HG03439 (cell line): ENCODE data around the gene TMEM259.
"Not testable (repeated sequence)": the region's sequence is repeated elsewhere in the genome, so short reads cannot be mapped to it uniquely, and the experiment has no call there.

Experiments used
- ATAC-seq: cut with Tn5 transposase; IDR thresholded peaks from one replicate; pipeline ENCODE4 v1.9.1; 2021; ENCODE audit warnings: mild to moderate bottlenecking, moderate library complexity; ENCODE audit not compliant: unreplicated experiment

The TMEM259 gene

DNA sequence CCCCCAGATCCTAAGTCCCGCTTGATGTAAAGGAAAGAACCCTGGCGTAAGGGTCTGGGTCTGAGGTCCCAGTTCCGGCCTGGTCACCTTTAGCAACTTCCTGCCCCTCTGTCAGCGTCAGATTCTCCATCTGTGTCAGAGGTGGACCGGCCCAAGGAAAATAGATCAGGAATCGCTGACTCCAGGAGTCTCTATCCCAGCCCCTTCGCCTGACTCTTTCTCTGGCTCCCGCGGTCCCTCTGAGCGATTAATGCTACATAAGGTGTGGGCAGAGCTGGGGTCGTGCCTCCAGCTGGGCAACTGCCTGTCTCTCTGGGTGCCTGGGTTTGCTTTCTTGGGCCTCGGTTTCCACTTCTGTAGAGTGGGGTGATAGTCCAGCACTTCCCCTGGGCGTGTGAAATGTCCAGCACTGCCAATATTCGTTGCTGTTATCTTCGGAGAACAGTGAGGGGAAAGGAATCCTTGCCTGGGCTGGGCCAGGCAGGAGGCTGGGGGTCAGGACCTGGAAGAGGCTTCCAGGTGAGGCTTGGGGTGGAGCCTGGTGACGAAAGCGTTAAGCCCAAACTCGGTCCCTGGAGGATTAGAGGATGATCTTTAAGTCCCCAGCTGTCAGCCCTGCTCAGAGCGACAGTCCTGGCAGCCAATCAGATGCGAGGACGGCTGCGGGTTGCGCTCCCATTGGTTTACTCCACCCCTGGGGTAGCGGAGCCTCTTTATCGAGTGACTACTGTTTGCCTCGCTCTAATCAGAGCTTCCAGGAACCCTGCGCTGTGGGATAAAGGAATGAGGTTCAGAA lies 19.8 kb upstream of the TMEM259 start:
- ATAC-seq, result peak; percentile 41

DNA sequence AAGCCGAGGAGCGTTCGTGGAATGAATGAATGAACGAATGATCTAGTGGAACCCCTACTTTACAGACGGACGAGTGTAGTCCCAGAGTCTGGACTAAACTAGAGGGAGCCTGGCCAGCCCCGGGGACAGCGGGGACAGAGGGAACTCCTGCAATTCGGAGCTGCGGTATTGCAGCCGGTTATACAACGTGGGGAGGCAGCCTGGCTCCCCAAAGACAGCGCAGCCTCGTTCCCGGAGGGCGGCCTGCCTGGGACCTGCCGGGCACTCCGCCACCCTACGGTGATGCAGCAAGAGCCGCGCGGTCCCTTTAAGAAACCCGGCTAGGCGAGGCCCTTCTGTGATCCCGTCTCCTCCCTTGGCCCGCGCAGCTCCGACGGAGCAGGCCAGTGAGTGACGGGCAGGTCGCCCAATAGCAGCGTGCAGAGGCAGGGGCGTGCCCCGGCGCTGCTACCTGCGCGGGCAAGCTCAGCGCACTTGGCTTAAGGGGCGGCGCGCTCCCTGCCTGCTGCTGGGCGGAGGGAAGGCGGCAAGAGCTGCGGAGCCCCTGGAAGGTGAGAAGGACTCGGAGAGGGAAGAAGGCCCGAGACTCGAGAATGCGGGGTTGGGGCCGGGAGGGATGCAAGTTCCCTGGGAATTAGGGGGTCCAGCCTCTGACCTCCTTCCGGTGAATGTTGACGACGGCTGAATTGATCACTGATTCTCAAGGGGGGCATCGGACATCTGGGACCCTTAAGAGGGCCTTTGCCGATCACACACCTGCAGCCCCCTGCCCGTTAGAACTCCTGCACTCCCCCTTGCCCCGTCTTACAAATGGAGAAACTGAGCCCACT lies 18.9 kb upstream of the TMEM259 start, which contains the start of gene ABCA7:
Gene ABCA7 (plus strand): TSS at position 462 of the 830 bp plus-strand sequence. CDS start 1,255 bp downstream, outside the sequence.
- ATAC-seq, result peak; percentile 67

DNA sequence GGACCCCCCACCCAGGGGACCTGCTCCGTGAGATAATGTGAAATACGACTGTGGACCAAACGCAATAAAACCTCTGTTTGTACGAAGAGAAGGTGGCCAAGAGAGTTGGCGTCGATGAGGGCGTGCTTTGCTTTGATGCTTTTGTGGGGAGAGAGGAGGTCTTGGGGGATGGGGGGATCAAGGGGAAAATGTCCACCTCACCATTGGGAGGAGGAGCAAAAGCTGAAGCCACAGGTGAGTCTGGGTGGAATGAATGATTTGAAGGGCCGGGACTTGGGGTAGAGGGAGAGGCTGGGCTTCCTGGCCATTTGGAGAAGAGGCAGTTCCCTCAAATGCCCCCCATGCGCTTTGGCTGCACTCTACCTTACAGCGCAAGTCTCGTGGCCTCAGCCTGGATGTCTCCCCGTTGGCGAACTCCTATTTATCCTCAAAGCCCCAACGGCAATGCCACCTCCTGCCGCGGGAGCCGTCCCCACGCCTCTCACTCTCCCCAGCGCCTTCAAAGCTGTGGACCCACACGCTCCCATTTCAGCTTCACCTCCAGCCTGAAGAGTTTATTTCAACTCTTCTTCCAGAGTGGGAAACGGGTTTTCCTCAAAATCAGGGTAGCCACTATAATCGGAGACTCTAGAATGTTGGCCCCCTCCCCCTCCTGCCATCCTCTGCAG lies 18.2 kb upstream of the TMEM259 start:
- ATAC-seq, result no peak

DNA sequence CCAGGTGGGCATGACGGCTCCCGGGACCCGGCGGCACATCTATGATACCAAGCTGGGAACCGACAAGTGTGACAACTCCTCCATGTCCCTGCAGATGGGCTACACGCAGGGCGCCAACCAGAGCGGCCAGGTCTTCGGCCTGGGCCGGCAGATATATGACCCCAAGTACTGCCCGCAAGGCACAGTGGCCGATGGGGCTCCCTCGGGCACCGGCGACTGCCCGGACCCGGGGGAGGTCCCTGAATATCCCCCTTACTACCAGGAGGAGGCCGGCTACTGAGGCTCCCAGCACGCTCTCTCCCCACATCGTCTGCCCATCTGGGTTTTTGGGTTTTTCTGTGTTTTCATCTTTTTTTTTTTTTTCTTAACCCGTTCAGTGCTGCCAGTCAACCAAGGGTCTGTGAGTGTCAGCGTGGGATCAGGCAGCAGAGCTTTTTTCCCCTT lies 16.7 kb upstream of the TMEM259 start:
- ATAC-seq, result no peak

DNA sequence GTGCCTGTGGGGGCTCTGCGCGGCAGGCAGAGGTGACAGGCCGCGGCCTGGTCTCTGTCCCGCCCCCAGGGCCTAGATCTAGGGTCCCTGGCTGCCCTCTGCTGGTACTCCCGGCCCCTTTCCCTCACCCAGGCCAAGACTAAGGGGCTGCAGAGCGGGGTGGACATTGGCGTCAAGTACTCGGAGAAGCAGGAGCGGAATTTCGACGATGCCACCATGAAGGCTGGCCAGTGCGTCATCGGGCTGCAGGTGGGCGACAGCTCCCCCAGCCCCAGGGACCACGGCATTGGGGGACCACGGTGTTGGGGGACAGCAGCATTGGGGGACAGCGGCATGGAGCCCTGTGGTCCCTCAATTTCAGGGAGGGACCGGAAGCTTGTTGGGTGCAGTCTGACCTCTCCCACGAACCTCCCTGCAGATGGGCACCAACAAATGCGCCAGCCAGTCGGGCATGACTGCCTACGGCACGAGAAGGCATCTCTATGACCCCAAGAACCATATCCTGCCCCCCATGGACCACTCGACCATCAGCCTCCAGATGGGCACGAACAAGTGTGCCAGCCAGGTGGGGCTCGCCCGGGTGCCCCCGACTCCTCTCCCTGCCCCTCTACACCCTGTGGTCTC lies 15.2 kb upstream of the TMEM259 start:
- no peak for ATAC-seq

DNA sequence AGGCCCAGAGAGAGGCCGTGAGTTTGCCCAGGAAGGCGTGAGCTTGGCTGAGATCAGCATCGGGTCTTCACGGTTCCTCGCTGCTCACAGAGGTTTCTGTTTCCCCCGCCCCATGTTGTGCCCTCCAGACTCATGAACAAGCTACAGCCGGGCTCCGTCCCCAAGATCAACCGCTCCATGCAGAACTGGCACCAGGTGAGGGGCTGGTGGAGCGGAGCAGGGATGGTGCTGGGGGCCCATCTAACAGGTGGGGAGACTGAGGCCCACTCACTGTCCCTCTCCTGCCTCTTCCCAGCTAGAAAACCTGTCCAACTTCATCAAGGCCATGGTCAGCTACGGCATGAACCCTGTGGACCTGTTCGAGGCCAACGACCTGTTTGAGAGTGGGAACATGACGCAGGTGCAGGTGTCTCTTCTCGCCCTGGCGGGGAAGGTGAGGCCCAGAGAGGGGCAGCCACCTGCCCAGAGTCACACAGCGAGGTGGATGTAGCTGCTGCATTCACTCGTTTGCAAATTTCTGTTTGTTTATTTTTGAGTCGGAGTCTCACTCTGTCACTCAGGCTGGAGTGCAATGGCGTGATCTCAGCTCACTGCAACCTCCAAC lies 11.4 kb upstream of the TMEM259 start:
- no peak for ATAC-seq

DNA sequence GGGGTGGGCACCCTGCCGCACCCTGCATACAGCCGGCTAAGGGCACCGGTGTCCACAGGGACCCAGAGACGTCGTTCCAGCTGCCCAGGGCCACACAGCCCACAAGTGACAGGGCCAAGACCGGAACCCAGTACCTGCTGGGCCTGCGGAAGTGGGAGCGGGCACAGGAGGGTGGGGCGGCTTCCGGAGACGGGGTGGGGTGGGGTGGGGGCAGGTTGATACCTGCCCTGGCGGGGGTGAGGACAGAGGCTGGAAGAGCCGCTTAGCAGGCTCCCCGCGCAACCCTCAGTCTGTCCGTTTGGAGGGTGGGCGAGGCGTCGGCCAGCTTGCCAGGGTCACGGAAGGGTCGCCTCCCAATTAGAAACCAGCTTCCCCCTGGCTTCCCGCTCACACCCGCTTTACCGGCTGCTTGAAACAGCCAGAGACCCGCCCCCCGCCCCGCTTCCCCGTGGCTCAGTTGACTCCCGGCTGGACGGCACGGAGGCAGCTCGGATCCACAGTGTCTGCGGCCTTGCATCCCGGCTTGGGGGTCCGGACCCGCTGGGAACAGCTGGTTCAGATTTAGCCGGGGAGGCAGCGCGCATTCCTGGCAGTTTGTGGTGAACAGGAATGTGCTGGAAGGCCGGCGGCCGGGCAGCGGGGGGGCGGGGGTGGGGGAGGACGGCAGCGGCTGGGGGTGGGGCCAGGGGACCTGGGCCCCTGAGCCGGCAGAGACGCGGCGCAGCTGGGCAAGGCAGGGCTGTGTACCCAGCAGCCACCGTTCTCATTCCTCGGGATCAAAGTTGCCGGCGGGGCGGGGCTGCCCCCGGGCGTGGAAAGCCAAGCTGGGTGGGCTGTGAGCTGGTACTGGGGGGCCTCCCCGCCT lies 7.4 kb upstream of the TMEM259 start:
- no peak for ATAC-seq

DNA sequence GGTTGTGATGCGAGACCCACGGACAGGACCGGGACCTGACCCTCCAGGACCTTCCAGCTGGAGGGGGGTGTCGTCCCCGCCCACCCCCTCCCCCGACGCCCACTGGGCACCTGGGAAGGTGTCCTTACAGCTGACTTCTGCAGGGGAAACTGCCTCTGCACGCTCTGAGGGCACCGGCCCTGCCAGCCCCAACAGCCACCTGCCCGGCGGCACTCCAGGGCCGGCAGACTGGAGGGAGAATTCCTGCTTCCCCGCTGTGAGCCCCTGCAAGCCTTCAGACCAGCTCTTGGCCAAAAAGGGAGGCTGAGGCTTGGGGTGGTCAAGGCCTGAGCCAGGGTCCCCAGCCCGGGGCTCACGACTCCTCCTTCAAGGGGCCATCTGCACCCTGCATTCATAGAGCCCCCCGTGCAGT lies 6.7 kb upstream of the TMEM259 start:
- ATAC-seq, result no peak

DNA sequence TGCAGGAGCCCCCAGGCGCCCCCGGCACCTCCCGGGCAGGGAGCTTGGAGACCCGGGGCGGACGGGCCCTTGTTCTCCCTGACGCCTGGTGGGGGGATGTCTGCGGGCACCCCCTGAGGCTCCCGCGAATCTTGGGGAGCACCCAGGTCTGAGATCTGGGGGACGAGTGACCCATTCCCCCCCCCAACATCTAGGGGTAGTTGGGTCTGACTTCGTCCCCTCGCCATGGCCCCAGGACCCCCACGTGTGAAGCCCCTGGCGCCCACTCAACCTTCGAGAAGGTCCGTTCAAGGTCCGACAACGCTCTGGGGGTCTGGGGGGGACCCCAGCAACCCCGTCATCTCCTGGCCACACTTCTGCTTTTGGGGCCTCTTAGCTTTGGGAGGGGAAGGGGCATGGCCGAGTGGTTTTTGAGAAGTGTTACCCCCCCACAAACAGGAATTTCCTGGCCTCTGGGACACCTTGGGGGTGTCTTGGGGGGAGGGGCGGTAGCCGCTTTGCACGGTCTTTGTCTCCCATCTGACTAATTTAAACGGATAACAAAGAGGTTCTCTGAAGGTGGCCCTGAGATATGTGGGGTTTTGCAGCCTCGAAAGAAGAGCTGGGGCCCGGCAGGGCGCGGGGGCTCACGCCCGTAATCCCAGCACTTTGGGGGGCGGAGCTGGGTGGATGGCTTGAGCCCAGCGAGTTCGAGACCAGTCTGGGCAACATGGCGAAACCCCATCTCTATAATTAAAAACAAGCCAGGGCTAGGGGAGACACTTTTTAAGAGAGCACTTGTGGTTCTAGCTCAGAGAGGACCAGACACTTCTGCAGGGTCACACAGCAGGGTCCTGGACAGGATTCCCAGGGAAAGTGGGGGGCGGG lies 6.1 kb upstream of the TMEM259 start:
- ATAC-seq, result no peak

DNA sequence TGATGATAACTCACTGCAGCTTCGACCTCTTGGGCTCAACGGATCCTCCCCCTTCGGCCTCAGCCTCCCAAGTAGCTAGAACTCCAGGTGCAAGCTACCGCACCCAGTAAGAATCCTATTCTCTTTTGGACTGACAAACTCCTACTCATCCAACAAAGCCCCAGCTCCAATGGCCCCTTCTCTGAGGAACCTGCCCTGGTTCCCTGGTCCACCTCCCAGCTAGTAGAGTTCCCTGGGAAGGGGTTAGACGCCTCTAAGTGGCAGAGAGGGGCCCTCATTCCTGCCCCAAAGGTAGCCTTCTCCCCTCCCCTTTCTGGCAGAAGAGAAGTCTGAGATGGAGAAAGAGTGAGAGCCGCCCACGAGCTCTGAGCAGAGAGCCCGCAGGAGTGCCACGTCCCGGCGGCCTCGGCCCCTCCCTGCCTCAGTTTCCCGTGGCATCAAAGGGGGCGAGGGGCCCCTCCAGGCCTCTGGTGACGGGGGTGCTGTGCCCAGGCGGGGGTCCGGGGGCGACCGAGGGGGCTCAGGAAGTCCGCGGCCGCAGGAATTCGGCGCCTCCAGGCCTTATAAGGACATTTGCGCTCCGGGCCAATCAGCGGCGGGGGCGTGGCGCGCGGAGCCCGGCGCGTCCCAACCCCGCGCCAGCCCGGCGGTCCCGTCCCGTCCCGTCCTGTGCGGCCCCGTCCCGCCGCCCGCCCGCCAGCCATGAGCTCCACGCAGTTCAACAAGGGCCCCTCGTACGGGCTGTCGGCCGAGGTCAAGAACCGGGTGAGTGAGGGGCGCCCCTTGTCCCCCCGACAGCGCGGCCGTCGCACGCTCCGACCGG lies 5.2 kb upstream of the TMEM259 start, which contains the start of gene CNN2:
Gene CNN2 (plus strand): TSS at position 649 of the 823 bp plus-strand sequence. CDS start 54 bp downstream, at position 703.
- ATAC-seq, result peak; percentile 48

DNA sequence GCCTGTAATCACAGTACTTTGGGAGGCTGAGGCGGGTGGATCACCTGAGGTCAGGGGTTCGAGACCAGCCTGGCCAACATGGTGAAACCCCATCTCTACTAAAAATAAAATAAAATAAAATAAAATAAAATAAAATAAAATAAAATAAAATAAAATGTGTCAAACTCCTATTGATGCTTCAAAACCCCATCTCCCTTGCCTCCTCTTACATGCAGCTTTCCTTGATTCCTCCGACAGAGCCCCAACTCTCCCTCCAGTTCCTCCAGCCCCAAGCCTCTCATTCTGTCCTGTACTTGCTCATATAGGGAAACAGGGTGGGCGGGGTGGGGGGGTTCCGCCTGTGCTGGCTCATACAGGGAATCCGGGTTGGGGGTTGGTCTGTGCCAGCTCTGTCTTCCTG lies 4.2 kb upstream of the TMEM259 start:
- not testable (repeated sequence) for ATAC-seq

DNA sequence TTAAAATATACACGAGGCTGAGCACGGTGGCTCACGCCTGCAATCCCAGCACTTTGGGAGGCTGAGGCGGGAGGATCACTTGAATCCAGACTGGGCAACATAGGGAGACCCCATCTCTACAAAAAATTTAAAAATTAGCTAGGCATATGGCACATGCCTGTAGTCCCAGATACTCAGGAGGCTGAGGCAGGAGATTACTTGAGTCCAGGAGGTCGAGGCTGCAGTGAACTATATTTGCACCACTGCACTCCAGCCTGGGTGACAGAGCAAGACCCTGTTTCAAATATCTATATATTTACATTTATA lies 2.9 kb upstream of the TMEM259 start:
- ATAC-seq, result not testable (repeated sequence)

DNA sequence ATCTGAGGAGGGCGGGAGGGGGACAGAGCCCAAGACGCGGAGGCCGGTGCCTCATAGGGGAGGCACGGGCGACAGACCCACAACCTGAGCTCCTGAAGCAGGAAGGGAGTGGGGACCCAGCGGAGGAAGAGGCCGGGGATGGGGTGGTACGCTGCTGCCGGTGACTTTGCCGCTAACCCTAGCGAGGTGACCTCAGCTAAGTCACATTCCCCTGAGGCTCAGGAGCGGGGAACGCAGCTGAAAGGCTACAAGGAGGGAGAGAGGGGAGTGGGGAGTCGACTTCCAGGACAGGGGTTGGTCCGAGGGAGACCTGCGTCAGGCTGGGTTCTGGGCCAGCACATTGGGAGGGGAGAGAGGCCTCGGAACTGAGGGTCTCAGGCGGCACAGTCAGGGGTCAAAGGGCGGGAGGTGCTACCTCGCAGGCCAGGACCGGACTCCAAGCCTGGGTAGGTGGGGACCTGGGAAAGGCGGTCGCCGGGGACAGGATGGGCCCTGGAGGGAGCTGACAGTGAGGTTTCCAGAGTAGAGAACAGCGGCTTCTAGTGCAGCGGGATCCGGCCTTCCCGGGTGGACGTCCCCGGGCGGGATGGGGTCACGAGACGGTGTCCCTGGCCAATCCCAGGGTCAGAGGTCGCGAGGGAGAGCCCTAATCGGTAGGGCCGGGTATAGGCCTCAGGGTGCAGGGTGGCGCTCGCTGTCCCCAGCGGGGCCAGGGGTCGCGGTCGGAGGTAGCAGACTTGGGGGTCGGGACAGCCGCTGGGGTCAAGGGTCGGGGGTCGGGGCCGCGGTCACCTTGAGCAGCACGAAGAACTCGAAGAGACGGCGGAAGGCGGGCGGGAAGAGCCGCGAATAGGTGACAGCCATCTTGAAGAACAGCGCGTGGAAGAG lies 699 bp downstream of the TMEM259 start:
- ATAC-seq, result no peak

DNA sequence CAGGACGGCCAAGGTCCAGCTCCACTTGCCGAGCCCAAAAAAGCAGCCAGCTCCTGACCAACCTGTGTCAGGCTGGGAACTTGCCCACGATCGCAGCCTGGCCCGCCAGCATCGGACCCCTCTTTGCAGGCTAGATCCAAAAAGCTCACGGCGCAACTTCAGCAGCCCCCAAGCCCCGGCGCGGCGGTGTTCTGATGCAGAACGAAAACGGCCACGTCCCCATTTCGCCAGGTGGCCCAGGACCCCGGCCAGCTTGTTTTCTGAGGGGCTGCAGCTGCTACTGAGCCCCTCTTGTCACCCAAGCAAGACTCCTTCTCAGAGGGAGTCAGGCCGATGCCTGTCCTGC lies 1.3 kb downstream of the TMEM259 start:
- ATAC-seq, result no peak

DNA sequence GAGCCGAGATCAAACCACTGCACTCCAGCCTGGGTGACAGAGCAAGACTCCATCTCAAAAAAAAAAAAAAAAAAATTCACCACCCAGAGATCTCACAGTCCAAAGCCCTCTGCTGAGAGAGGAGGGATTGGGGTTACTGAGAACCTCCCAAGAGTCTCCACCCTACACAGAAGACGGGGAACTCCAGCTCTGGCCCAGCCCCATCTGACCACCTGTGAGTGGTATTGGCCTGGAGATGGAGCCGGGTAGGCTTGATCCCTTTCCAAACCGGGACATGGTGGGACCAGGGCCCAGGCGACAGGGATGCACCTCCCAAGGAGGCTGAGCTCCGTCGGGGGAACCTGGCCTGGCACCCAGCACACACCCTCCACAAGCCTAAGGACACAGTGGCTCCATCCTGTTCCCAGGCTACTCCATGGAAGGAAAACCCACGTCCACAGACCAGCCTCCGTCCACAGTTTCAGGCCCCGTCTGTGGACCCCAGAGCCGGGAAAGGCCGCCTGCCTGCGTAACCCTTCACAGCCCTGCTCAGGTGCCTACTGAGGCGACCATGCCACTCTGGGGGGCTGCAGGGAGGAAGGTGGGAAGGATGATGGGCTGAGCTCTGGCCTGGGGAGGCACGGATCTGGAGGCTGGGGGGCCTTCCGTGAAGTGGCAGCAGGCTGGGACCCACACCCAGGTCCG lies 1.8 kb downstream of the TMEM259 start:
- ATAC-seq, result no peak

DNA sequence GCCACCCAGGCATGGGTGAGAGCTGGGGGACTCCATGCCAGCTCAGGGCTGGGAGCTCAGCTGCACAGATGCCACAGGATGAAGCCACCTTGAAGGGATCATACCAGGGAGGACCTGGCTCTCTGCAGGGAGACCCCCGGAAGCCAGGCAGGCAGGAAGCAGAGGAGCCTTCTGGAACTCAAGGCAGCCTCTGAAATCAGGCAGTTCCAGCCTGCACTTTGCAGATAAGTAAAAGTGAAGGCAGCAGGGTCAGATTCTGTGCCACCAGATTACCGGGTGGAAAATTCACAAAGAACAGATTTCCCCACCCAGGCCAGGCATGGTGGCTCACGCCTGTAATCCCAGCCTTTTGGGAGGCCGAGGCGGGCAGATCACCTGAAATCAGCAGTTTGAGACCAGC lies 2.5 kb downstream of the TMEM259 start:
- ATAC-seq, result no peak
